K562 (cell line): Measurements from ENCODE around the gene SOX15. TPM values are rescaled to one million over a fixed set of nuclear protein-coding genes. Genes with fewer than 3 reads are reported as not detected.

ENCODE experiments used
- CCAR2 ChIP-seq: fragments of 200-400 bp; formaldehyde crosslinking; IDR thresholded peaks from 2 replicates; pipeline ENCODE4 v1.6.1; 2017; ENCODE audit warnings: mild to moderate bottlenecking, low read depth, low read length
- CCNT2 ChIP-seq: IDR thresholded peaks from 2 replicates; pipeline ENCODE4 v1.6.1; 2011; ENCODE audit warnings: borderline replicate concordance, low read depth, mild to moderate bottlenecking, moderate library complexity, mixed read lengths, low read length; ENCODE audit not compliant: insufficient read length; ENCODE audit errors: extremely low read depth
- ELK3 ChIP-seq: fragments of 450-650 bp; formaldehyde crosslinking; IDR thresholded peaks from 2 replicates; pipeline ENCODE4 v1.4.0; 2020; ENCODE audit warnings: mild to moderate bottlenecking
- KAT8 ChIP-seq: fragments of 450-650 bp; IDR thresholded peaks from 2 replicates; pipeline ENCODE4 v1.6.1; 2016; ENCODE audit warnings: low read depth, mild to moderate bottlenecking
- TCFL5 ChIP-seq: fragments of 250-450 bp; sonication (Bioruptor Pico); conservative IDR thresholded peaks from 2 replicates; pipeline ENCODE4 v1.6.1; 2021; ENCODE audit warnings: mild to moderate bottlenecking, moderate library complexity, matching md5 sums
- TRIM28 ChIP-seq: fragments of 450-650 bp; IDR thresholded peaks from 2 replicates; pipeline ENCODE4 v1.6.1; 2017
- U2AF2 ChIP-seq: fragments of 200-400 bp; formaldehyde crosslinking; optimal IDR thresholded peaks from 2 replicates; pipeline ENCODE3; 2017; ENCODE audit warnings: low read depth, mild to moderate bottlenecking, low read length
- YY1 ChIP-seq, 3 experiments: IDR thresholded peaks; 2 replicates each; pipeline ENCODE4 v1.6.1; 2011; ENCODE audit warnings: low read length in 2 of 3, mild to moderate bottlenecking in 2 of 3, moderate library complexity in 2 of 3, borderline replicate concordance in 1 of 3, control low read depth in 1 of 3, low read depth in 1 of 3; ENCODE audit not compliant: insufficient read depth in 3 of 3, insufficient replicate concordance in 2 of 3, control insufficient read depth in 1 of 3, insufficient read length in 1 of 3; ENCODE audit errors: extremely low read depth in 1 of 3
- ZNF134 ChIP-seq: fragments of 250-450 bp; sonication (Bioruptor Pico); conservative IDR thresholded peaks from 2 replicates; pipeline ENCODE4 v1.4.0; 2020
- ZNF24 ChIP-seq: fragments of 450-650 bp; IDR thresholded peaks from 2 replicates; pipeline ENCODE4 v1.6.1; 2016
- ZNF449 ChIP-seq: fragments of 250-450 bp; sonication (Bioruptor Pico); IDR thresholded peaks from 2 replicates; pipeline ENCODE4 v1.8.0; 2022; ENCODE audit warnings: moderate library complexity, mild to moderate bottlenecking, inconsistent platforms
- ZNF764 ChIP-seq: fragments of 250-450 bp; sonication (Bioruptor Pico); IDR thresholded peaks from 2 replicates; pipeline ENCODE4 v1.4.0; 2020; ENCODE audit warnings: low read depth, mild to moderate bottlenecking, moderate library complexity
- polyA plus RNA-seq, 8 experiments: library from polyadenylated mRNA; depleted of rRNA in 4 of 8; stranded (reverse) in 5 of 8; unstranded in 3 of 8; fragments of >200 nt; fragmentation: Nextera tagmentation in 2 of 8; fragmentation: Illumina TruSeq in 1 of 8; extraction: Ambion mirVana in 2 of 8; extraction: Trizol in 1 of 8; gene quantifications; 2 replicates each; pipeline versions ENCODE4 v1.2.1 to v1.2.3, GENCODE V29; 2011 to 2014; ENCODE audit warnings: inconsistent platforms in 1 of 8, missing spikeins in 1 of 8
- total RNA-seq, 7 experiments: library from RNA; depleted of rRNA in 6 of 7; stranded (reverse); fragments of >200 nt in 6 of 7; fragmentation: Illumina TruSeq in 2 of 7; extraction: Trizol in 2 of 7; gene quantifications; 2 replicates each; pipeline versions ENCODE4 v1.2.1 to v1.2.3, GENCODE V29; 2011 to 2021; ENCODE audit warnings: low replicate concordance in 1 of 7
- TF ChIP-seq, protein P1 (sequence below), 2 experiments: fragments of 450-650 bp; formaldehyde crosslinking in 1 of 2; IDR thresholded peaks; 2 replicates each; pipeline versions ENCODE4 v1.4.0 to v1.6.1; 2014 to 2020; ENCODE audit warnings: mild to moderate bottlenecking in 2 of 2, borderline replicate concordance in 1 of 2, low read depth in 1 of 2
- TF ChIP-seq, protein P2 (sequence below): fragments of 250-450 bp; sonication (Bioruptor Pico); IDR thresholded peaks from 2 replicates; pipeline ENCODE4 v1.9.0; 2021; ENCODE audit warnings: mild to moderate bottlenecking

Gene SOX15
- total and polyA plus RNA-seq, 9 of the 15 experiments (the other 6 are each of a cell fraction or from before 2014, with no cell fraction given) = 0.07 to 0.33 (median 0.19) TPM; not detected in 5

DNA sequence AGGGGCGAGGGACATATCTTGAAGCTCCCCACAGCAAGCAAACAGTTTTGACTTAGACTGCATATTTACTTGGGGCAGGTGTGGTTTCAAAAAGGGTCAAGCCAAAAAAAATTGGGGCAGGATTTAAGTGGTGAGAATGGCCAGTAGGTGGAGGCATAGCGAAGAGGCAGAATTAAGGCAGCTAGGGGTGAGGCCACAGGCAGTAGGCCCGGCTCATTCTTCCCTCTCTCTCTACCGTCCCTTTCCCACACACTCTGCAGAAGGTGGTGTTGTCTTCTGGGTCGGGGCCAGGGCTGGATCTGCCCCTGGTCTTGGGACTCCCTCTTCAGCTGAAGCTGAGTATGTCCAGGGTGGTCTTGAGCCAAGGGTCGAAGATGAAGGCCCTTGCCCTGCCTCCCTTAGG, 42.6 kb upstream of the SOX15 start (continued):
- TF ChIP-seq, protein P1, sequence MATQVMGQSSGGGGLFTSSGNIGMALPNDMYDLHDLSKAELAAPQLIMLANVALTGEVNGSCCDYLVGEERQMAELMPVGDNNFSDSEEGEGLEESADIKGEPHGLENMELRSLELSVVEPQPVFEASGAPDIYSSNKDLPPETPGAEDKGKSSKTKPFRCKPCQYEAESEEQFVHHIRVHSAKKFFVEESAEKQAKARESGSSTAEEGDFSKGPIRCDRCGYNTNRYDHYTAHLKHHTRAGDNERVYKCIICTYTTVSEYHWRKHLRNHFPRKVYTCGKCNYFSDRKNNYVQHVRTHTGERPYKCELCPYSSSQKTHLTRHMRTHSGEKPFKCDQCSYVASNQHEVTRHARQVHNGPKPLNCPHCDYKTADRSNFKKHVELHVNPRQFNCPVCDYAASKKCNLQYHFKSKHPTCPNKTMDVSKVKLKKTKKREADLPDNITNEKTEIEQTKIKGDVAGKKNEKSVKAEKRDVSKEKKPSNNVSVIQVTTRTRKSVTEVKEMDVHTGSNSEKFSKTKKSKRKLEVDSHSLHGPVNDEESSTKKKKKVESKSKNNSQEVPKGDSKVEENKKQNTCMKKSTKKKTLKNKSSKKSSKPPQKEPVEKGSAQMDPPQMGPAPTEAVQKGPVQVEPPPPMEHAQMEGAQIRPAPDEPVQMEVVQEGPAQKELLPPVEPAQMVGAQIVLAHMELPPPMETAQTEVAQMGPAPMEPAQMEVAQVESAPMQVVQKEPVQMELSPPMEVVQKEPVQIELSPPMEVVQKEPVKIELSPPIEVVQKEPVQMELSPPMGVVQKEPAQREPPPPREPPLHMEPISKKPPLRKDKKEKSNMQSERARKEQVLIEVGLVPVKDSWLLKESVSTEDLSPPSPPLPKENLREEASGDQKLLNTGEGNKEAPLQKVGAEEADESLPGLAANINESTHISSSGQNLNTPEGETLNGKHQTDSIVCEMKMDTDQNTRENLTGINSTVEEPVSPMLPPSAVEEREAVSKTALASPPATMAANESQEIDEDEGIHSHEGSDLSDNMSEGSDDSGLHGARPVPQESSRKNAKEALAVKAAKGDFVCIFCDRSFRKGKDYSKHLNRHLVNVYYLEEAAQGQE (IDR thresholded peaks at IDR 0.05; ENCODE audit: borderline replicate concordance) = peak; percentile 48
- TF ChIP-seq, protein P1 (CRISPR knock-in tag; IDR thresholded peaks at IDR 0.05; ENCODE audit: low read depth) = no peak
- TF ChIP-seq CCAR2 = no peak
- no peak for TF ChIP-seq TCFL5 (CRISPR knock-in tag)
- TF ChIP-seq TRIM28 = no peak
- TF ChIP-seq ZNF449 (CRISPR knock-in tag) = no peak
- TF ChIP-seq U2AF2 = no peak
- TF ChIP-seq CCNT2 = no peak
- 0 out of 2 replicates have a peak, but pooled peaks have one; percentile 11 for TF ChIP-seq ZNF24
- no peak for TF ChIP-seq KAT8
- TF ChIP-seq ZNF764 (CRISPR knock-in tag) = no peak
- TF ChIP-seq ZNF134 = no peak
- TF ChIP-seq, protein P2, sequence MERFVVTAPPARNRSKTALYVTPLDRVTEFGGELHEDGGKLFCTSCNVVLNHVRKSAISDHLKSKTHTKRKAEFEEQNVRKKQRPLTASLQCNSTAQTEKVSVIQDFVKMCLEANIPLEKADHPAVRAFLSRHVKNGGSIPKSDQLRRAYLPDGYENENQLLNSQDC = no peak
- no peak for TF ChIP-seq ELK3
- no peak for TF ChIP-seq YY1 (IDR thresholded peaks at IDR 0.05; ENCODE audit: borderline replicate concordance in 1 of 3, control insufficient read depth in 1 of 3, extremely low read depth in 1 of 3, insufficient read depth in 3 of 3, insufficient read length in 1 of 3, insufficient replicate concordance in 2 of 3, low read depth in 1 of 3, low read length in 2 of 3)
